Mammary epithelial cell (primary cell): ENCODE results near the gene USP3.

Source experiments
- CTCF ChIP-seq, 2 donors: IDR thresholded peaks in 1 of 2; conservative IDR thresholded peaks in 1 of 2; 2 replicates each; pipeline ENCODE4 v1.5.1; 2011 to 2012; ENCODE audit warnings: inconsistent platforms in 2 of 2, low read length in 2 of 2, mild to moderate bottlenecking in 2 of 2, control low read depth in 1 of 2, low read depth in 1 of 2; ENCODE audit not compliant: insufficient read depth in 1 of 2; ENCODE audit errors: extremely low read depth in 1 of 2
- EZH2 ChIP-seq: IDR thresholded peaks from 2 replicates; pipeline ENCODE4 v1.6.1; 2012; ENCODE audit warnings: low read length, inconsistent platforms, borderline replicate concordance

GRCh38 chr15:63463036-63463435, 41.4 kb upstream of the USP3 start:
- TF ChIP-seq CTCF (conservative IDR thresholded peaks at IDR 0.05 in 1 of 2, IDR thresholded peaks at IDR 0.05 in 1 of 2; ENCODE audit: extremely low read depth in 1 of 2, insufficient read depth in 1 of 2, low read depth in 1 of 2, low read length in 2 of 2): no peak
- no peak for TF ChIP-seq EZH2
